Body of pancreas (tissue), 4 donors: ENCODE measurements around the gene SPIN2B.

ENCODE experiments used
- CTCF ChIP-seq, 7 experiments: fragments of 450-650 bp in 4 of 7; fragments of 200-600 bp in 3 of 7; sonication (generic) in 3 of 7; IDR thresholded peaks; one replicate each; pipeline ENCODE4 v1.5.1; 2016 to 2019; ENCODE audit warnings: antibody characterized with exemption in 7 of 7
- POLR2A ChIP-seq, 3 donors: fragments of 450-650 bp; IDR thresholded peaks; one replicate each; pipeline ENCODE4 v1.6.1; 2016; ENCODE audit warnings: antibody characterized with exemption in 3 of 3, mild to moderate bottlenecking in 2 of 3

GRCh38 chrX:57133706-57134105 lies 12.4 kb upstream of the SPIN2B start:
- TF ChIP-seq CTCF (IDR thresholded peaks at IDR 0.05) (no peak), POLR2A (IDR thresholded peaks at IDR 0.05) (no peak)
